Urothelium cell line (cell line): ENCODE results near the gene CCDC78.

Source experiments
- DNase-seq: peaks from one replicate; pipeline ENCODE4 v3.0.0; 2011; ENCODE audit warnings: low spot score, mixed read lengths
- FAIRE-seq: peaks from 2 replicates; lab custom pipeline; 2011; peaks lifted over from hg19 to GRCh38; lab: Jason Lieb, UNC

CCDC78 gene

GRCh38 chr16:726188-726437 is 130 bp downstream of the CCDC78 start:
- DNase-seq (no peak), FAIRE-seq (no peak)

GRCh38 chr16:725463-726187 is 618 bp downstream of the CCDC78 start:
- DNase-seq = no peak
- FAIRE-seq = no peak

GRCh38 chr16:725041-725376 is 1.2 kb downstream of the CCDC78 start:
- DNase-seq (no peak), FAIRE-seq (no peak)

- no peak for FAIRE-seq
Observed at GRCh38 chr16:724188-725040, 1.8 kb downstream of the CCDC78 start.

GRCh38 chr16:723695-724094 is 2.5 kb downstream of the CCDC78 start:
- FAIRE-seq (no peak), DNase-seq (no peak)

More at GRCh38 chr16:724188-725040, 1.8 kb downstream of the CCDC78 start:
- no peak for DNase-seq

- FAIRE-seq = no peak
- no peak for DNase-seq
Observed at GRCh38 chr16:722835-723633, 3.2 kb downstream of the CCDC78 start.

- DNase-seq (no peak), FAIRE-seq (peak; percentile 17)
Observed at GRCh38 chr16:721765-722540, 4.3 kb downstream of the CCDC78 start.

GRCh38 chr16:720990-721764 is 5.1 kb downstream of the CCDC78 start, which contains the start of gene ANTKMT:
TSS of gene ANTKMT (plus strand) at chr16:721146. CDS start at chr16:721275, 129 bp downstream.
- FAIRE-seq (peak; percentile 91), DNase-seq (peak; percentile 93)

- no peak for FAIRE-seq
- DNase-seq = no peak
Observed at GRCh38 chr16:720447-720989, 5.7 kb downstream of the CCDC78 start.

GRCh38 chr16:719815-720446 is 6.3 kb downstream of the CCDC78 start:
- FAIRE-seq (no peak), DNase-seq (no peak)

GRCh38 chr16:718922-719321 is 7.3 kb downstream of the CCDC78 start:
- DNase-seq (no peak), FAIRE-seq (no peak)

- FAIRE-seq (no peak), DNase-seq (no peak)
Observed at GRCh38 chr16:718389-718788, 7.9 kb downstream of the CCDC78 start.

GRCh38 chr16:717450-718245 is 8.6 kb downstream of the CCDC78 start:
- DNase-seq = no peak
- no peak for FAIRE-seq

- DNase-seq = no peak
- FAIRE-seq = no peak
Observed at GRCh38 chr16:716768-717325, 9.4 kb downstream of the CCDC78 start.

GRCh38 chr16:716200-716568 is 10.1 kb downstream of the CCDC78 start:
- FAIRE-seq (no peak), DNase-seq (no peak)

GRCh38 chr16:715477-716199 is 10.6 kb downstream of the CCDC78 start:
- DNase-seq (no peak), FAIRE-seq (no peak)
